SU-DHL-6 (cell line): ENCODE results near the gene EREG.

Experiments
- H2AFZ ChIP-seq: fragments of 200-600 bp; sonication (generic); 2 replicates; pipeline ENCODE4 v1.6.1; 2014; ENCODE audit warnings: low read depth, mild to moderate bottlenecking, moderate library complexity, mixed read lengths, antibody characterized with exemption, low read length; ENCODE audit not compliant: severe bottlenecking
- H3F3A ChIP-seq: fragments of 200-600 bp; shearing (Covaris generic); 2 replicates; pipeline ENCODE4 v1.6.0; 2016; ENCODE audit warnings: antibody characterized with exemption, mild to moderate bottlenecking; ENCODE audit not compliant: insufficient read depth
- H3K27ac ChIP-seq: fragments of 200-600 bp; sonication (generic); 2 replicates; pipeline ENCODE4 v1.5.1; 2016; ENCODE audit warnings: low read depth, mild to moderate bottlenecking, low read length, moderate library complexity, mixed read lengths
- H3K27me3 ChIP-seq: fragments of 200-600 bp; sonication (generic), shearing (Covaris generic); 2 replicates; pipeline ENCODE4 v1.6.0; 2014; ENCODE audit warnings: mild to moderate bottlenecking, low read length
- H3K36me3 ChIP-seq: fragments of 200-600 bp; sonication (generic); 2 replicates; pipeline ENCODE4 v1.6.1; 2014; ENCODE audit warnings: mild to moderate bottlenecking, low read length, mixed read lengths
- H3K4me2 ChIP-seq: fragments of 300-600, 200-600 bp; shearing (Covaris generic), sonication (generic); 2 replicates; pipeline ENCODE4 v1.6.0; 2014; ENCODE audit warnings: low read length, low read depth, mild to moderate bottlenecking; ENCODE audit not compliant: poor library complexity, severe bottlenecking
- H3K4me3 ChIP-seq: fragments of 200-600 bp; sonication (generic); 2 replicates; pipeline ENCODE4 v1.5.1; 2014; ENCODE audit warnings: antibody characterized with exemption, low read length, mild to moderate bottlenecking, mixed read lengths; ENCODE audit not compliant: insufficient read depth, poor library complexity, severe bottlenecking
- H3K79me2 ChIP-seq: fragments of 200-600 bp; sonication (generic); 2 replicates; pipeline ENCODE4 v1.6.1; 2014; ENCODE audit warnings: mild to moderate bottlenecking, low read length, moderate library complexity; ENCODE audit not compliant: insufficient read depth
- H3K9ac ChIP-seq: fragments of 200-600 bp; sonication (generic); 2 replicates; pipeline ENCODE4 v1.7.0; 2014; ENCODE audit warnings: mild to moderate bottlenecking, low read length
- H3K9me2 ChIP-seq: fragments of 200-600 bp; sonication (generic); replicated peaks from 2 replicates; pipeline ENCODE4 v1.6.1; 2014; ENCODE audit warnings: low read length; ENCODE audit not compliant: insufficient read depth
- H3K9me3 ChIP-seq: fragments of 200-600 bp; sonication (generic); 2 replicates; pipeline ENCODE4 v1.6.1; 2014; ENCODE audit warnings: low read length, mixed read lengths; ENCODE audit not compliant: insufficient read depth
- H4K20me1 ChIP-seq: fragments of 200-600 bp; sonication (generic); 2 replicates; pipeline ENCODE4 v1.6.1; 2014; ENCODE audit warnings: low read depth, mild to moderate bottlenecking, antibody characterized with exemption, low read length, moderate library complexity, mixed read lengths
- EZH2phosphoT487 ChIP-seq: fragments of 200-600 bp; sonication (generic), shearing (Covaris generic); conservative IDR thresholded peaks from 2 replicates; pipeline ENCODE4 v1.6.1; 2018; ENCODE audit warnings: mild to moderate bottlenecking, antibody characterized with exemption, low read length, moderate library complexity, mixed read lengths
- TF ChIP-seq, protein P1 (sequence below): fragments of 200-600 bp; sonication (generic); IDR thresholded peaks from one replicate; pipeline ENCODE4 v1.5.1; 2017; ENCODE audit warnings: antibody characterized with exemption, mild to moderate bottlenecking, low read length, moderate library complexity; ENCODE audit not compliant: insufficient read depth, poor library complexity, severe bottlenecking

EREG gene, protein sequence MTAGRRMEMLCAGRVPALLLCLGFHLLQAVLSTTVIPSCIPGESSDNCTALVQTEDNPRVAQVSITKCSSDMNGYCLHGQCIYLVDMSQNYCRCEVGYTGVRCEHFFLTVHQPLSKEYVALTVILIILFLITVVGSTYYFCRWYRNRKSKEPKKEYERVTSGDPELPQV

DNA sequence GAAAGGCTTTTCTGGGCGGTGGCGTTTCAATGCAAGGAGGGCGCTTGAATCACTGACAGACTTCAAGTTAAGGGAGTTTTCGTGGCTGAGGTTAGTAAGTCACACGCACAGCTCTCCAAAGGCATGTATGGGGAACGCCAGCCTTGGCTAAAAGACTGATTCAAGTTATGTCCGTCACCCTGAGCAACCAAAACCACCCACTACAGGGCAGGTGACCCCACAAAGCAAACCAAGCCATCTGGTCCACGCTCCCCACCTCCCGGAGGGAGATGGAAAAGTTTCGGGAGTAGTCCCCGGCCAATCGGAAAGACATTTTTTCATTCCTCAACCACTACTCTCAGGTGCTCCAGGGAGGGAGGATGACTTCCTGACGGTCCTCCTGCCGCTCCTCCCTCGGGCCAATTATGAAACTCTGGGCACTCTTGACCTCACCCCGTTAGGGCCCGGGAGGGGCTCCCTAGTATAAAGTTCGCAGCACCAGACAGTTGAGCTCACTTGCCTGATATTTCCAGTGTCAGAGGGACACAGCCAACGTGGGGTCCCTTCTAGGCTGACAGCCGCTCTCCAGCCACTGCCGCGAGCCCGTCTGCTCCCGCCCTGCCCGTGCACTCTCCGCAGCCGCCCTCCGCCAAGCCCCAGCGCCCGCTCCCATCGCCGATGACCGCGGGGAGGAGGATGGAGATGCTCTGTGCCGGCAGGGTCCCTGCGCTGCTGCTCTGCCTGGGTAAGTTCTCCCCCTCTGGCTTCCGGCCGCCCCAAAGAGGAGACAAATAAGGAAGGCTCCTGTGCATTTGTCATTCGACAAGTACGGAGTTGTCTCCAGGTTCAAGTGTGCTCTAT, at the start of gene EREG:
Gene EREG (plus strand): TSS at position 494 of the 840 bp plus-strand sequence. CDS start 164 bp downstream, at position 658.
- no peaks in the 10 kb centered on the region for H3K9me2 ChIP-seq
- no peaks in the 10 kb centered on the region for H3K27me3 ChIP-seq
- H3K9me3 ChIP-seq = no peaks in the 10 kb centered on the region
- H3K36me3 ChIP-seq = no peaks in the 10 kb centered on the region
- H2AFZ ChIP-seq = no peak within 1 kb of the TSS
- no peak within 1 kb of the TSS for H3K27ac ChIP-seq
- H3K4me3 ChIP-seq = no peak within 1 kb of the TSS
- TF ChIP-seq, protein P1, sequence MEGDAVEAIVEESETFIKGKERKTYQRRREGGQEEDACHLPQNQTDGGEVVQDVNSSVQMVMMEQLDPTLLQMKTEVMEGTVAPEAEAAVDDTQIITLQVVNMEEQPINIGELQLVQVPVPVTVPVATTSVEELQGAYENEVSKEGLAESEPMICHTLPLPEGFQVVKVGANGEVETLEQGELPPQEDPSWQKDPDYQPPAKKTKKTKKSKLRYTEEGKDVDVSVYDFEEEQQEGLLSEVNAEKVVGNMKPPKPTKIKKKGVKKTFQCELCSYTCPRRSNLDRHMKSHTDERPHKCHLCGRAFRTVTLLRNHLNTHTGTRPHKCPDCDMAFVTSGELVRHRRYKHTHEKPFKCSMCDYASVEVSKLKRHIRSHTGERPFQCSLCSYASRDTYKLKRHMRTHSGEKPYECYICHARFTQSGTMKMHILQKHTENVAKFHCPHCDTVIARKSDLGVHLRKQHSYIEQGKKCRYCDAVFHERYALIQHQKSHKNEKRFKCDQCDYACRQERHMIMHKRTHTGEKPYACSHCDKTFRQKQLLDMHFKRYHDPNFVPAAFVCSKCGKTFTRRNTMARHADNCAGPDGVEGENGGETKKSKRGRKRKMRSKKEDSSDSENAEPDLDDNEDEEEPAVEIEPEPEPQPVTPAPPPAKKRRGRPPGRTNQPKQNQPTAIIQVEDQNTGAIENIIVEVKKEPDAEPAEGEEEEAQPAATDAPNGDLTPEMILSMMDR = no peak
- TF ChIP-seq EZH2phosphoT487 = no peak
- H4K20me1 ChIP-seq = no peaks in the 10 kb centered on the region
- H3K9ac ChIP-seq = no peak within 1 kb of the TSS
- H3K79me2 ChIP-seq = no peaks in the 10 kb centered on the region
- no peak within 1 kb of the TSS for H3K4me2 ChIP-seq
- H3F3A ChIP-seq = no peaks in the 10 kb centered on the region

DNA sequence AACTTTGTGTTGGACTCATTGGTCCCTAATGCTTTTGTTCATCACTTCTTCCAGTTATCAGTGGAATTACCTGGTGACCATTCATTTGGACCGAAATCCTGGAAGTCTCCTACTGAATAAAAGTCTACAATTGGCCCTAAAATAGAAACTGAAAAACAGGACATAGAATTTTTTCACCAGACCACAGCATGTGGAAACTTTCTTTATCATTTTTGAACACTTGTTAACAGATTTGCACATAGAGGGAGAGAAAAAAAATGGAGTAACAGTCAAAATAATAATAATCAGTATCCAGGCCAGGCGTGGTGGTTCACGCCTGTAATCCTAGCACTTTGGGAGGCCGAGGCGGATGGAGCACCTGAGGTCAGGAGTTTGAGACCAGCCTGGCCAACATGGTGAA, 49.6 kb upstream of the EREG start:
- no peaks in the 10 kb centered on the region for H3K27me3 ChIP-seq
- H3K27ac ChIP-seq = no peak overlapping the region
- H3K36me3 ChIP-seq = no peaks in the 10 kb centered on the region
- no peak overlapping the region for H3K4me2 ChIP-seq
- no peaks in the 10 kb centered on the region for H4K20me1 ChIP-seq
- no peaks in the 10 kb centered on the region for H3K79me2 ChIP-seq
- TF ChIP-seq, protein P1 = no peak
- no peak for TF ChIP-seq EZH2phosphoT487
- H2AFZ ChIP-seq = no peak overlapping the region
- no peaks in the 10 kb centered on the region for H3F3A ChIP-seq
- no peaks in the 10 kb centered on the region for H3K9me3 ChIP-seq
- H3K4me3 ChIP-seq = no peak overlapping the region
- H3K9me2 ChIP-seq = no peaks in the 10 kb centered on the region
- H3K9ac ChIP-seq = no peak overlapping the region

DNA sequence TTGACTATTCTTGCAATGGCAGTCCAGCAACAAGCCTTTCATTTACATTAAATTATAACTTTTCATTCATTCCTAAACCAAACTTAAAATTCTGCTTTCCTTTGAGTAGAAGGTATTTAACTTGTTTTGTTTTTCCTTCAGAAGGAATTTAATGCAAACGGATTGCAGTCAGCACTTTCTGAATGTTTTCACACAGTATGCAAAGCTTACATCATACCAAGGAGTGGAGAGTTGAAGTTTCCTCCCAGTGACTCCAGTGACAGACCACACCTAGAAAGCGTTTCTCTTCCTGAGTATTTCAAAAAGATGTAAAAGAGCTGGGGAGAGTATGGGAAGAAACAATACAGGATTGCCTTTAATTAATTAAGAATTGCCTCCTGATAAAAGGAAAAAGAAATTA, 48.5 kb upstream of the EREG start:
- Histone ChIP-seq H3K36me3 (no peaks in the 10 kb centered on the region), H3K4me3 (no peak overlapping the region), H3F3A (no peaks in the 10 kb centered on the region), H4K20me1 (no peaks in the 10 kb centered on the region), H2AFZ (no peak overlapping the region), H3K27me3 (no peaks in the 10 kb centered on the region), H3K79me2 (no peaks in the 10 kb centered on the region), H3K9me3 (no peaks in the 10 kb centered on the region), H3K9me2 (no peaks in the 10 kb centered on the region), H3K9ac (no peak overlapping the region), H3K27ac (no peak overlapping the region), H3K4me2 (no peak overlapping the region)
- TF ChIP-seq EZH2phosphoT487 = no peak
- TF ChIP-seq, protein P1 = no peak
